Keratinocyte (primary cell): ENCODE measurements around the gene PCDH1. TPM values are rescaled to one million over a fixed set of nuclear protein-coding genes. Genes with fewer than 3 reads are reported as not detected.

Source experiments
- DNase-seq: peaks from one replicate; pipeline ENCODE4 v3.0.0-alpha.2; 2011; ENCODE audit warnings: low read depth, missing footprints, low spot score
- FAIRE-seq: peaks from 2 replicates; lab custom pipeline; 2011; peaks lifted over from hg19 to GRCh38; lab: Jason Lieb, UNC
- H2AFZ ChIP-seq: 2 replicates; pipeline ENCODE4 v1.6.0; 2012; ENCODE audit warnings: low read length, control low read depth, inconsistent platforms; ENCODE audit not compliant: control insufficient read depth
- H3K27ac ChIP-seq: 2 replicates; pipeline ENCODE4 v1.5.1; 2011; ENCODE audit warnings: low read length; ENCODE audit not compliant: control insufficient read depth, insufficient read depth
- H3K27me3 ChIP-seq: 3 replicates; pipeline ENCODE4 v1.6.0; 2011; ENCODE audit warnings: low read length; ENCODE audit not compliant: control insufficient read depth, insufficient read depth; ENCODE audit errors: extremely low read depth
- H3K36me3 ChIP-seq, 2 experiments: 2 replicates in 1 of 2; 3 replicates in 1 of 2; pipeline ENCODE4 v1.5.1; 2011; ENCODE audit warnings: low read length in 2 of 2, mild to moderate bottlenecking in 1 of 2; ENCODE audit not compliant: control insufficient read depth in 2 of 2, insufficient read depth in 2 of 2; ENCODE audit errors: extremely low read depth in 1 of 2
- H3K4me1 ChIP-seq: 3 replicates; pipeline ENCODE4 v1.5.1; 2011; ENCODE audit warnings: low read length; ENCODE audit not compliant: control insufficient read depth, insufficient read depth; ENCODE audit errors: extremely low read depth
- H3K4me2 ChIP-seq: 3 replicates; pipeline ENCODE4 v1.6.0; 2011; ENCODE audit warnings: low read depth, low read length; ENCODE audit not compliant: control insufficient read depth, insufficient read depth; ENCODE audit errors: extremely low read depth
- H3K4me3 ChIP-seq, 3 experiments: fragments of 200-600 bp in 1 of 3; sonication (generic) in 1 of 3; 2 replicates in 2 of 3; 3 replicates in 1 of 3; pipeline ENCODE4 v1.5.1; 2011 to 2016; ENCODE audit warnings: low read length in 3 of 3, mild to moderate bottlenecking in 3 of 3, control low read depth in 2 of 3, inconsistent platforms in 1 of 3, low read depth in 1 of 3, mixed read lengths in 1 of 3, mixed run types in 1 of 3, moderate library complexity in 1 of 3; ENCODE audit not compliant: control insufficient read depth in 2 of 3, insufficient read depth in 2 of 3; ENCODE audit errors: extremely low read depth in 1 of 3
- H3K79me2 ChIP-seq: 2 replicates; pipeline ENCODE4 v1.6.0; 2012; ENCODE audit warnings: low read length; ENCODE audit not compliant: control insufficient read depth, insufficient read depth
- H3K9ac ChIP-seq: 3 replicates; pipeline ENCODE4 v1.6.0; 2011; ENCODE audit warnings: low read length; ENCODE audit not compliant: control insufficient read depth, insufficient read depth; ENCODE audit errors: extremely low read depth
- H3K9me1 ChIP-seq: 3 replicates; pipeline ENCODE4 v1.6.0; 2011; ENCODE audit warnings: low read length; ENCODE audit not compliant: control insufficient read depth, insufficient read depth; ENCODE audit errors: extremely low read depth
- H3K9me3 ChIP-seq: 2 replicates; pipeline ENCODE4 v1.5.1; 2012; ENCODE audit warnings: low read depth, low read length; ENCODE audit not compliant: control insufficient read depth
- H4K20me1 ChIP-seq: 3 replicates; pipeline ENCODE4 v1.6.0; 2011; ENCODE audit warnings: low read length; ENCODE audit not compliant: control insufficient read depth, insufficient read depth; ENCODE audit errors: extremely low read depth
- CTCF ChIP-seq, 3 experiments: IDR thresholded peaks in 1 of 3; conservative IDR thresholded peaks in 1 of 3; optimal IDR thresholded peaks in 1 of 3; 2 replicates in 2 of 3; 3 replicates in 1 of 3; pipeline versions ENCODE3 to v1.5.1; 2011; ENCODE audit warnings: low read length in 3 of 3, mild to moderate bottlenecking in 3 of 3, moderate library complexity in 2 of 3, control low read depth in 1 of 3, inconsistent platforms in 1 of 3; ENCODE audit not compliant: insufficient read depth in 2 of 3; ENCODE audit errors: extremely low read depth in 1 of 3
- EZH2 ChIP-seq: IDR thresholded peaks from one replicate; pipeline ENCODE4 v1.6.1; 2012; ENCODE audit warnings: inconsistent platforms, mild to moderate bottlenecking, low read length, moderate library complexity
- dilution Hi-C: fragments of 300-500 bp; cut with MboI; formaldehyde crosslinking; loops from one replicate; pipeline ENCODE4 v1.7.0; 2020; ENCODE audit warnings: low sequenced_read_pairs; ENCODE audit not compliant: extremely low pct_ligation_motif_present
- polyA plus RNA-seq, 5 experiments: library from polyadenylated mRNA; depleted of rRNA in 3 of 5; stranded (reverse) in 3 of 5; stranded (forward) in 1 of 5; unstranded in 1 of 5; fragments of >200 nt; gene quantifications; 1 replicate in 1 of 5; 2 replicates in 3 of 5; 3 replicates in 1 of 5; pipeline versions ENCODE4 v1.2.1 to v1.2.3, GENCODE V29; 2011 to 2012; ENCODE audit warnings: missing spikeins in 2 of 5, low read depth in 1 of 5, low replicate concordance in 1 of 5

Gene PCDH1
- polyA plus RNA-seq, 1 donor (not counting 4 experiments of a cell fraction or from before 2014, with no cell fraction given): 10.0 TPM

DNA sequence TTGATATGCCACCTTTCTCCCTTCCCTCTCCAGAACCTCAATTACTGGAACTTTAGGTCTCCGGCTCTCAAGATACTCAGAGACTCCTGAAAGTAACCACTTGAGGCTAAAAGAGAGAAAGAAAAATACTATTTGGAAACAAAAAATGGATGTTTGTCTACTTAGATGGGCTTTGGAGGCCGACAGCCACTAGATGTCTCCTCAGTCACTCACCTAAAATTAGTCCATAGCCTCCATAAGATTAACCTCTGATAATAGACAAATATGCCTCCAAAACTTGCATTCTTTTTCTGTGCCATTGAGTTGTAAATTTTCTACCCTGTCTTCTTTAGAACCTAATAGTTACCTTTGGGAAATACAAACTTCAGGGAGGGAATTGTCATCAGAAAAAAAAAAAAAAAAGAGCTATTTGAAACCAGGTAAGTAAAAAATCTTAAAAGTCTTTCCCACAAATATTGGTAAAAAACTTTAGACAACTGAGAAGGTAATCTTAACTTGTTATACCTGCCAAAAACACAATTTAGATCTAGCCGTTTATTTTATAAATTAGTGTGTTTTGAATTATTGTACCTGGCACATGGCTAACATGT, 11.2 kb upstream of the PCDH1 start:
- Histone ChIP-seq H3K4me2 (no peak overlapping the region), H3K27ac (no peak overlapping the region), H3K9me3 (no peaks in the 10 kb centered on the region), H3K9ac (no peak overlapping the region), H4K20me1 (no peaks in the 10 kb centered on the region), H2AFZ (no peak overlapping the region), H3K79me2 (no peaks in the 10 kb centered on the region), H3K4me1 (no peaks in the 10 kb centered on the region), H3K9me1 (no peaks in the 10 kb centered on the region), H3K27me3 (no peaks in the 10 kb centered on the region), H3K4me3 (no peak overlapping the region), H3K36me3 (no peaks in the 10 kb centered on the region)
- TF ChIP-seq EZH2 (no peak), CTCF (optimal IDR thresholded peaks at IDR 0.05 in 1 of 3, IDR thresholded peaks at IDR 0.05 in 1 of 3, conservative IDR thresholded peaks at IDR 0.05 in 1 of 3; ENCODE audit: extremely low read depth in 1 of 3, insufficient read depth in 2 of 3, low read length in 3 of 3) (peak; percentile 34 to 54 (median 44))
- DNase-seq (no peak), FAIRE-seq (no peak)
- dilution Hi-C loops: no loop called here

DNA sequence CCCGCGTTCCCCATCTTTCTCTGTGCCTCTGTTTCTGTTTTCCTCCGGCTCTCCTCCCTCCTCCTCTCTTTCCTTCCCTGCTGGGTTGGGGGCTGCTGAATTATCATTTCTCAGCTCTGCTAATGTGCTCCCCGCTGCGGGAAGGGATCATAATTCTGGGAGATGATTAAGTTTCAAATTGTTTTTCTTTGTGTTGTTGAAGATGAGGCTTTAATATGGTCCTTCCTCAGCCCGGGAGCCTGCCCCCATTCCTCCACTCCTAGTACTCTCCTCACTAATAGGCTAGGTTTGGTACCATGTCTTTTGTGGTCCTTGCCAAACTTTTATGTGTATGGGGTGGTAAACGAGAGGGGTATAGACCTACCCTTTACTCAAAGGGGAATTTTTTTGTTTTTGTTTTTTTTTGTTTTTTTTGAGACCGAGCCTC, 5.7 kb upstream of the PCDH1 start:
- peaks cover 8% of the 10 kb centered on the region for H3K4me1 ChIP-seq
- no peak overlapping the region for H3K4me2 ChIP-seq
- H3K27ac ChIP-seq: no peak overlapping the region
- FAIRE-seq (no peak), DNase-seq (no peak)
- H3K79me2 ChIP-seq: no peaks in the 10 kb centered on the region
- peaks cover 44% of the 10 kb centered on the region for H3K27me3 ChIP-seq
- H3K9ac ChIP-seq: no peak overlapping the region
- no peak overlapping the region for H2AFZ ChIP-seq
- no peaks in the 10 kb centered on the region for H3K9me1 ChIP-seq
- dilution Hi-C loops: no loop called here
- no peak overlapping the region for H3K4me3 ChIP-seq
- no peaks in the 10 kb centered on the region for H3K36me3 ChIP-seq
- no peaks in the 10 kb centered on the region for H3K9me3 ChIP-seq
- TF ChIP-seq EZH2 (no peak), CTCF (optimal IDR thresholded peaks at IDR 0.05 in 1 of 3, IDR thresholded peaks at IDR 0.05 in 1 of 3, conservative IDR thresholded peaks at IDR 0.05 in 1 of 3; ENCODE audit: extremely low read depth in 1 of 3, insufficient read depth in 2 of 3, low read length in 3 of 3) (no peak)
- no peaks in the 10 kb centered on the region for H4K20me1 ChIP-seq
